Effector memory CD8-positive, alpha-beta T cell (primary cell): ENCODE measurements around the gene ABHD17A.
"Not testable (repeated sequence)": the region's sequence is repeated elsewhere in the genome, so short reads cannot be mapped to it uniquely, and the experiment has no call there.

ENCODE experiments used
- ATAC-seq: fragments of 150-1000 bp; cut with Tn5 transposase; replicated peaks from 2 replicates; pipeline ENCODE4 v1.10.0; 2021; ENCODE audit warnings: mild to moderate bottlenecking, moderate library complexity
- DNase-seq, 3 experiments: peaks; one replicate each; pipeline ENCODE4 v3.0.0; 2021
- H3K27ac Mint-ChIP-seq, 2 donors: one replicate each; pipeline ENCODE4 v1.8.0; 2022; ENCODE audit warnings: mild to moderate bottlenecking in 2 of 2, mixed read lengths in 2 of 2, moderate library complexity in 2 of 2
- H3K27me3 Mint-ChIP-seq, 2 donors: one replicate each; pipeline ENCODE4 v1.8.0; 2022; ENCODE audit warnings: mixed read lengths in 2 of 2
- H3K36me3 Mint-ChIP-seq: one replicate; pipeline ENCODE4 v1.8.0; 2022; ENCODE audit warnings: mild to moderate bottlenecking, moderate library complexity, mixed read lengths; ENCODE audit not compliant: insufficient read depth
- H3K4me1 Mint-ChIP-seq, 2 donors: one replicate each; pipeline ENCODE4 v1.8.0; 2022; ENCODE audit warnings: low read depth in 2 of 2, mixed read lengths in 2 of 2
- H3K4me3 Mint-ChIP-seq, 2 donors: one replicate each; pipeline ENCODE4 v1.8.0; 2022; ENCODE audit warnings: mild to moderate bottlenecking in 2 of 2, mixed read lengths in 2 of 2, moderate library complexity in 2 of 2
- H3K9me3 Mint-ChIP-seq, 2 donors: one replicate each; pipeline ENCODE4 v1.8.0; 2022; ENCODE audit warnings: mixed read lengths in 2 of 2
- total RNA-seq, 9 experiments: gene quantifications; one replicate each; lab custom pipeline; 2026; lab: John Stamatoyannopoulos, UW

Gene ABHD17A
- total RNA-seq: 102 to 294 (median 187) reads per million in 9 experiments

DNA sequence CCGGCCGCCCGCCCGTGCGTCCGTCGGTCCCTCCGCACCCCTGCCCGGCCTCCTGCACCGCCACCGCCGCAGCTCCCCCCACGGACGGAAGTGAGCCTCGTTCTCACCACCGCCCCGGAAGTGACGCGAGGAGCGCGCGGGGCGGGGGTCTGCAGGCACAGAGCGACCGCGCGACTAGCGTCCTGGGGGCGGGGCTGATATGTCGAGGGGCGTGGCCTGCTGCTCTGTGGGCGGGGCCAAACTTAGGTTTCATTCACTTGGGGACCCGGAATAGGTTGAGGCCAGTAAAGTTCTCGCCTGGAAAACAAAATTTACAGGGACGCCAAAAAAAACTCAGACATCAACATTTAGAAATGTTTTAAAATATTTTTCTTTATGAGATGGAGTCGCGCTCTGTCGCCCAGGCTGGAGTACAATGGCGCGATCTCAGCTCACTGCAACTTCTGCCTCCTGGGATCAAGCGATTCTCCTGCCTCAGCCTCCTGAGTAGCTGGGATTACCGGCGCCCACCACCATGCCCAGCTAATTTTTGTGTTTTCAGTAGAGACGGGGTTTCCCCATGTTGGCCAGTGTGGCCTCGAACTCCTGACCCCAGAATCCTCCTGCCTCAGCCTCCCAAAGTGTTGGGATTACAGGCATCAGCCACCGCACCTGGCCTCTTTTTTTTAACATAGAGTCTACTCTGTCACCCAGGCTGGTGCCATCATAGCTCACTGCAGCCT lies at the start of gene ABHD17A:
TSS of gene ABHD17A (minus strand) at position 99 of the 722 bp plus-strand sequence. CDS start 3,930 bp downstream, outside the sequence.
- H3K36me3 Mint-ChIP-seq: peaks cover 45% of the 10 kb centered on the region
- DNase-seq (peak; percentile 93 to 94 (median 94)), ATAC-seq (peak; percentile 59)

DNA sequence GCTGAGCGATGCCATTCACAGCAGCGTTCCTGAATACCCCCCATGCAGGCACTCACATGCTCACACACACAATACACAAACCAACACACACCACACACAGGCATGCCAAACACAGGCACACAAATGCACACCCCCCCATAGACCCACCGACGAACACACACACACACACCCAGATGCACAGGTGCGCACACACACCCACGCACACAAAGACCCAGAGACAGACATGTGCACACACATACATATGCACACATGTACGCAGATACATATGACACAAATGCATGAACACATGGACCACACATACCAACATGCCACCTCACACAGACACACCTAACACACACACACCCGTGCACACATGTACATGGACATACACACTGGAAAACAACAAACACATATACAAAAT lies 48.6 kb upstream of the ABHD17A start:
- Mint-ChIP-seq H3K4me3 (no peak overlapping the region), H3K27ac (no peak overlapping the region), H3K27me3 (peaks cover 0 to 10% of the 10 kb centered on the region in 2 donors), H3K9me3 (no peaks in the 10 kb centered on the region), H3K36me3 (peaks cover 13% of the 10 kb centered on the region), H3K4me1 (peaks cover 17 to 22% of the 10 kb centered on the region in 2 donors)
- ATAC-seq: no peak
- DNase-seq: no peak

More for the DNA sequence above, at the start of gene ABHD17A:
- H3K27me3 Mint-ChIP-seq, H3K9me3 Mint-ChIP-seq: not testable (repeated sequence)
- Mint-ChIP-seq H3K27ac (peak within 1 kb of the TSS; percentile 99), H3K4me1 (peaks cover 29 to 34% of the 10 kb centered on the region in 2 donors), H3K4me3 (peak within 1 kb of the TSS; percentile 94 to 98)

DNA sequence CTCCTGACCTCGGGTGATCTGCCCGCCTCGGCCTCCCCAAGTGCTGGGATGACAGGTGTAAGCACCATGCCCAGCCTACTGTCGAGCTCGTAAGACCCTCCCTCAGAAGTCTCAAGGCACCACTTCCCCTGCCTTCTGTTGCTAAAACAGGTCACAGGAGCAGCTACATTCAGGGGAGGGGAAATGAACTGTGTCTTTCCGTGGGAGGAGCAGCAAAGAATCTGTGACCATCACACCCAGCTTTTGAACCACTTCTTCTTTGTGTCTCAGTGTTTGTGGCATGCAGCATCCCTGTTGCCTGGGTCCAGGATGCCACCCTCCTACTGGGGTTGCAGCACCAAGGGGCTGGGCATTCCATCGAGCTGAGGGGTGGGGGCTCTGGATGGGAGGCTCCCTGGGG lies 47.9 kb upstream of the ABHD17A start:
- ATAC-seq: no peak
- Mint-ChIP-seq H3K27me3 (peaks cover 0 to 10% of the 10 kb centered on the region in 2 donors), H3K4me3 (no peak overlapping the region), H3K9me3 (no peaks in the 10 kb centered on the region), H3K27ac (peak overlapping the region in 1 of 2 donors; percentile 14), H3K4me1 (peaks cover 17 to 24% of the 10 kb centered on the region in 2 donors), H3K36me3 (peaks cover 12% of the 10 kb centered on the region)
- no peak for DNase-seq

DNA sequence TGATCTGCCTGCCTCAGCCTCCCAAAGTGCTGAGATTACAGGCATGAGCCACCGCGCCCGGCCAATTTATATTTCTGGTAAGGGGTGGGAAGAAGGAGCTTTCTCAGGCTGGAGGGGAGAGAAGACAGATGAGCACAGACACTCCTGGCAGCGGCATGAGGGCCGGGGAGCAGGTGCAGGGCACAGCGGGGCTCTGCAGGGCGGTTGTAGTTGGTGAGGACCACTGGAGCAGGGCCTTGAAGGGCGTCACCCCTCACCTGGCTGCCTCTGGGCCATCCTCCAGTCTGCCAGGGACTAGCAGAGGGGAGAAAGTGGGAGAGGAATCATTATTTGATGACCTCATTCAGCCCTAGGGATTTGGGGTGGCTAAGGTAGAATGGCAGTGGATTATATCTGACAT lies 47.1 kb upstream of the ABHD17A start:
- H3K27ac Mint-ChIP-seq: no peak overlapping the region
- H3K36me3 Mint-ChIP-seq: peaks cover 12% of the 10 kb centered on the region
- H3K4me3 Mint-ChIP-seq: no peak overlapping the region
- peaks cover 24 to 30% of the 10 kb centered on the region in 2 donors for H3K4me1 Mint-ChIP-seq
- H3K9me3 Mint-ChIP-seq: no peaks in the 10 kb centered on the region
- peaks cover 0 to 10% of the 10 kb centered on the region in 2 donors for H3K27me3 Mint-ChIP-seq
- ATAC-seq (no peak), DNase-seq (no peak)

DNA sequence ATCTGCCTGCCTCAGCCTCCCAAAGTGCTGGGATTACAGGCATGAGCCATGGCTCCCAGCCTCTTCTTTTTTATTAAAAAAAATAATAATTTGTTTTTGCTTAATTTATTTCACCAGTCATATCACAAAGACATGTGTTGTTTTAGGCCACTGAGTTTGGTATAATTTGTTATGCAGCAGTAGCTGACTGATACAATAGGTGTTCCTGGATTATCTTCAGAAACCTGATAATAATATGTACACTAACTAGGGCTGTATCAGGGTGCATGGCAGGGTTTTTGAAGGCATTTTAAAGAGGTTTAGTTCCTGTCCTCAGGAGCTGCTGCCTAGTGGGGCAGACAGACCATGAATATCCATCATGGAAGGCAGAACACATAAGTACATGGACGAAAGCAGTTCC lies 46.1 kb upstream of the ABHD17A start:
- H3K27me3 Mint-ChIP-seq: peaks cover 0 to 10% of the 10 kb centered on the region in 2 donors
- no peak overlapping the region for H3K27ac Mint-ChIP-seq
- peaks cover 25 to 32% of the 10 kb centered on the region in 2 donors for H3K4me1 Mint-ChIP-seq
- no peaks in the 10 kb centered on the region for H3K9me3 Mint-ChIP-seq
- peaks cover 12% of the 10 kb centered on the region for H3K36me3 Mint-ChIP-seq
- ATAC-seq (no peak), DNase-seq (no peak)
- H3K4me3 Mint-ChIP-seq: no peak overlapping the region

DNA sequence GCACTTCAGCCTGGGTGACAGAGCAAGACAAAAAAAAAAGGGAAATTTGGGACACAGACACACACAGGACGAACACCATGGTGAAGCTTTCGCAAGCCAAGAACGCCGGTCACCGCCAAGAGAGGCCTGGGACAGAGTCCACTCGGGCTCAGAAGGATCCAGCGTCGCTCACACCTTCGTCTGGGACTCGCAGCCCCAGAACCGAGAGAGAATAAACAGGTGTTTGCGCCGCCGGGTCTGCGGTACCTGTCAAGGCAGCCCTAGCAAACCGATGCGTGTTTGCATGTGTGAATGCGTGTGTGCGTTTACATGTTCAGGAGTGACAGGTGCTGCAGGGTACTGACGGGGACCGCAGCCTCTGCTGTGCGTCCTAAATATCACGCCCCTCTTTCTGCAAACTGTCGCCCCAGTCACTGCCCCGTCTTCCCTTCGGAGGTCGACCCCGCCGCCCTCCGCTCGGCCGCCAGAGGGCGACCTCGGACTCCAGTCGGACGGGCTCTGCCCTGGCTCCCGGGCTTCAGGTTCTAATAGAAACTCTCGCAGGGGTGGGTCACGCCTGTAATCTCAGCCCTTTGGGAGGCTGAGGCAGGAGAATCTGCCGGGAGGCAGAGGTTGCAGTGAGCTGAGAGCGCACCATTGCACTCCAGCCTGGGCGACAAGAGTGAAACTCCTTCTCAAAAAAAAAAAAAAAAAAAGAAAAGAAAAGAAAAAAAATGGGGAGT lies 43.9 kb upstream of the ABHD17A start:
- H3K27ac Mint-ChIP-seq: peak overlapping the region in 1 of 2 donors; percentile 87
- H3K9me3 Mint-ChIP-seq: no peaks in the 10 kb centered on the region
- ATAC-seq: peak; percentile 88
- H3K4me1 Mint-ChIP-seq: peaks cover 21 to 27% of the 10 kb centered on the region in 2 donors
- peak; percentile 81 to 86 (median 83) for DNase-seq
- H3K27me3 Mint-ChIP-seq: peaks cover 0 to 10% of the 10 kb centered on the region in 2 donors
- H3K4me3 Mint-ChIP-seq: peak overlapping the region; percentile 84 to 90
- peaks cover 10% of the 10 kb centered on the region for H3K36me3 Mint-ChIP-seq

DNA sequence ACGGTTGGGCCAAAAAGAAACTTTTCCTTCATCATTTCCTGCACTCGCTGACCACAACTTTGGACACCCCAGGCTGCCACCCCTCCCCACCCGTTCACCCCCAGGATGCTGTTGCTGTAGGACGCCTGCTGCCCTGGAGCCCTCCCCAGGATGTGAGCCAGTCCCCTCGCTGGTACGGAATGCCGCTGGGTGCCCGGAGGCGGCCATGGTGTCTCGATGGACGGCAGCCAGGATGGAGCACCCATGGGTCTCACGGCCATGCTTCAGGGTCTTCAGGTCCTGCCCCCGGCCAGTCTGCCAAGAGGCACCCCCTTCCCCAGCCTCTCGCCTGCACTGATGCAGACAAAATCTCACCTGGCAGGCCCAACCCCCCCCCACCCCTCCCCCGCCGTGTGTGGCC lies 40.2 kb upstream of the ABHD17A start:
- Mint-ChIP-seq H3K4me1 (peaks cover 17 to 23% of the 10 kb centered on the region in 2 donors), H3K9me3 (no peaks in the 10 kb centered on the region), H3K27me3 (peaks cover 0 to 10% of the 10 kb centered on the region in 2 donors), H3K27ac (no peak overlapping the region), H3K4me3 (no peak overlapping the region), H3K36me3 (peaks cover 15% of the 10 kb centered on the region)
- DNase-seq (no peak), ATAC-seq (no peak)

DNA sequence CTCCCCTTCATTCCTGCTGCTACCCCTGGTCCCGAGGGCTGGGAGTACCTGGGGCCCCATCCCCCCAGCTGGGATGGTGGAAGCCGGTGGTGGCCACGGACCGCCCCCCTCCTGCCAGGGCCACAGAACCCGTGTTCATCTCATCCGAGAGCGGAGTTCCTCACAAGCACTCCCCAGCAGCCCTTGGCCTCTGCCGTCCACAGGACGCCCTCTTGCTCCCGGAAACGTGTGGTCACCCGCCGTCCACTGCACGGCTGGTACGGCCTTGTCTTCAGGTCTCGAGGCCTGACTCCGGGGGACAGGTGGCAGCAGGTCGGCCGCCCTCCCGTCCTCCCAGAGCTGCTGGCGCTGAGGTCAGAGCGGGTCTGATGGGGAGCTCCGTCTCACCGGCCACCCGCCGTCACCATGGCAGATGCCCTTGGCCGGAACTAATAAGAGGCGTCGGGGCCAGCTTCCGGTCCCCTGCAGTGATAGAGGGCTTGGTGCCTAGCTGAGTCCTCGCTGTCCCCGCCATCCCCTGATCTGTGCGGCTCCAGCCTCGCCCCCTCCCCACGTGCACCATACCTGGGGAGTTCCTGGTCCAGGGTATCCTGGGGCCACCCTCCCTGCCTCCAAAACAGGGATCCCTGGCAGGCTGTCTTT lies 39.1 kb upstream of the ABHD17A start:
- no peak for DNase-seq
- H3K4me3 Mint-ChIP-seq: no peak overlapping the region
- peaks cover 16% of the 10 kb centered on the region for H3K36me3 Mint-ChIP-seq
- ATAC-seq: no peak
- peaks cover 9 to 16% of the 10 kb centered on the region in 2 donors for H3K4me1 Mint-ChIP-seq
- H3K27ac Mint-ChIP-seq: peak overlapping the region in 1 of 2 donors; percentile 25
- H3K27me3 Mint-ChIP-seq: peaks cover 0 to under 1% of the 10 kb centered on the region in 2 donors
- no peaks in the 10 kb centered on the region for H3K9me3 Mint-ChIP-seq

DNA sequence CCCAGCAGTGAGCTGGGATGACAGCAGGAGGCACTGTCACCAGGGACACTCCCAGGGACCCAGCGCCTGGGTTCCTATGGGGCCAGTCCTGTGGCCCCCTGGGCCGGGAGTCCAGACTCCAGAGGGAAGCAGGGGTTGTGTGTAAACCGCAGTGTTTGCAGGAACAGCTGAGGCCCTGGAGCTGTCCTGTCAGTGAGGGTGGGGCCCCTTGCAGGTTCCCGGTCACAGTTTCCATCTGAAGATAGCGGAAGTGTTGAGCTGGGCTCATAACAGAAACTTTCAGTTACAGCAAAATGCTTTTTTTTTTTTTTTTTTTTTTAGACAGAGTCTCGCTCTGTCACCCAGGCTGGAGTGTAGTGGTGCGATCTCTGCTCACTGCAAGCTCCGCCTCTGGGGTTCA lies 38.0 kb upstream of the ABHD17A start:
- Mint-ChIP-seq H3K4me1 (peaks cover 8 to 12% of the 10 kb centered on the region in 2 donors), H3K9me3 (no peaks in the 10 kb centered on the region), H3K27me3 (no peaks in the 10 kb centered on the region), H3K27ac (peak overlapping the region in 1 of 2 donors; percentile 35), H3K36me3 (peaks cover 20% of the 10 kb centered on the region), H3K4me3 (peak overlapping the region in 1 of 2 donors; percentile 27)
- DNase-seq (no peak), ATAC-seq (peak; percentile 34)

DNA sequence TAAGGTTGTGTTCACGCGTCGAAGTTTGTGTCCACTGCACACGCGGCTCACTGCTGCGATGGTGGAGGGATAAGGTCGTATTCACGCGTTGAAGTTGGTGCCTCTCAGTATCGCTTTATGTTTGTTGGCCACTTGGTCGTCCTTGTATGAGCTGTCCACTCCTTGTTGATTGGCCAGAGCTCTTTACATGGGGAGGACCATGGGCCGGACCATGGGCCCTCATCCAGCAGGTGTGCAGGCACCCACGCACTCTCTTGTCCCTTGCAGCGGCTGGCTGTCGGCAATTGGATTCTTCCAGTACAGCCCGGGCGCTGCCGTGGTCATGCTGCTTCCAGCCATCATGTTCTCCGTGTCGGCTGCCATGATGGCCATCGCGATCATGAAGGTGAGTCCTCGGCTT lies 37.5 kb upstream of the ABHD17A start:
- H3K4me3 Mint-ChIP-seq: no peak overlapping the region
- H3K9me3 Mint-ChIP-seq: no peaks in the 10 kb centered on the region
- peaks cover 5 to 9% of the 10 kb centered on the region in 2 donors for H3K4me1 Mint-ChIP-seq
- DNase-seq (no peak), ATAC-seq (no peak)
- H3K27me3 Mint-ChIP-seq: no peaks in the 10 kb centered on the region
- H3K36me3 Mint-ChIP-seq: peaks cover 22% of the 10 kb centered on the region
- H3K27ac Mint-ChIP-seq: peak overlapping the region in 1 of 2 donors; percentile 35

DNA sequence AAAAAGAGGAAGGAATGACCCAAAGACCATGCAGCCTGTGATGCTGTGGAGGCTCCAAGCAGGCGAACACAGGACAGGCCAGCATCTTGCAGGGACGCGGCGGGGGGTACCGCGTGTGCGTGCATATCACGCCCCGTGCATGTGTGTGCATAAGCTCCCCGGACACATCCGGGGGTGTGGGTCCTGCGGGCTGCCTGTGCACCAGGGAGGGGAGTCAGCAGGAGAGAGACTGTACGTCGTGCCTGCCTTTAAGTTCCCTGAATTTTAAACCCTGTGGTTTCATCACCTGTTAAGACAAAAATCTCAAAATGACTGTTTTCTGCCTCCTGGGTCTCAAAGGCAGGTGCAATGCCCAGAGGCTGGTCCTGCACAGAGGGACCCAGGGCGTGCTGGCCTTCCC lies 36.5 kb upstream of the ABHD17A start:
- peaks cover 26% of the 10 kb centered on the region for H3K36me3 Mint-ChIP-seq

DNA sequence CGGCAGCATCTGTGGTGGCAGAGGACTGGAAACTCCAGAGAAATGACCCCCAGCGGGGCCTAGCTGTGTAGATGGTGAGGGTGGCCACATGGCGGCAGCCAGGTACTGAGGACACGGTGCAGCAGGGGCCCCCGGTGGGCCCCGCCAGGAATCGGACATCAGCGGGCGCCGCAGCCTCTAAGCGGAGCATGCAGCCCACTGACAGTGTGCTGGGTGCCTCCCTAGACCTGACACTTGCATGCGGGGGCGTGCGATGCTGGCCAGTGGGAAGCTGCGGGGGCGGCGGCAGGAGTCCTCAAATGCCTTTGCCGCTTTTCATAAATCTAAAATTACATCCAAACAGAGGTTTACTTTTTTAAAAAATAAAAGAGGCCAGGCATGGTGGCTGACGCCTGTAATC lies 36.0 kb upstream of the ABHD17A start:
- H3K36me3 Mint-ChIP-seq: peaks cover 26% of the 10 kb centered on the region
- ATAC-seq (no peak), DNase-seq (no peak)
- no peak overlapping the region for H3K27ac Mint-ChIP-seq
- H3K4me3 Mint-ChIP-seq: no peak overlapping the region
- no peaks in the 10 kb centered on the region for H3K9me3 Mint-ChIP-seq
- H3K27me3 Mint-ChIP-seq: no peaks in the 10 kb centered on the region
- peaks cover 0 to 3% of the 10 kb centered on the region in 2 donors for H3K4me1 Mint-ChIP-seq

More for the DNA sequence above, 36.5 kb upstream of the ABHD17A start:
- DNase-seq: no peak
- H3K4me1 Mint-ChIP-seq: peaks cover 0 to 3% of the 10 kb centered on the region in 2 donors
- H3K27me3 Mint-ChIP-seq: no peaks in the 10 kb centered on the region
- no peak for ATAC-seq
- H3K27ac Mint-ChIP-seq: no peak overlapping the region
- H3K9me3 Mint-ChIP-seq: no peaks in the 10 kb centered on the region
- no peak overlapping the region for H3K4me3 Mint-ChIP-seq

DNA sequence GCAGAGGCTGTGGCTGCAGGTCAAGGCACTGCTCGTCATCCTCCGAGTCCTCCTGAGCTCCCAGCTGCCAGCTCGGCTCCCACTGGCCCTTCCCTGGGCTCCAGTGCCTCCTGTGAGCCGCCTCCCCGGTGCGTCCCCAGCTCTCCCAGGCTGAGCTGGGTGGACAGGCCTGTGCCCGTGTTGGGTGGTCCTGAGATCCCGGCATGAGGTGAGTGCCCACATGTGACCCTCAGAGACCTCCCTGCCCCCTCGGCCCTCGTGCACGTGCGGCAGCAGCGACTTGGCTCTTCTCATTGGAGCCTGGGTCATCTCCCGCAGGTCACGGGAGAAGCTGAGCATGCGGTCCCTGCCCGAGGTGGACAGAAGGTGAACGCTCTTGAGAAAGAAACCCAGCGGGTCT lies 35.3 kb upstream of the ABHD17A start:
- Mint-ChIP-seq H3K27me3 (no peaks in the 10 kb centered on the region), H3K9me3 (no peaks in the 10 kb centered on the region), H3K4me3 (no peak overlapping the region), H3K4me1 (peaks cover 0 to 3% of the 10 kb centered on the region in 2 donors), H3K27ac (no peak overlapping the region), H3K36me3 (peaks cover 26% of the 10 kb centered on the region)
- DNase-seq (no peak), ATAC-seq (no peak)
